Stimulated activated CD8-positive, alpha-beta memory T cell treated with anti-CD3 and anti-CD28 coated beads, Interleukin-15, amount 100 ng/mL, for 1 hour (primary cell): Measurements from ENCODE around the gene MAML2.

ENCODE experiments used
- DNase-seq: peaks from one replicate; pipeline ENCODE4 v3.0.0-alpha.2; 2020; ENCODE audit warnings: low read depth

MAML2 gene

DNA sequence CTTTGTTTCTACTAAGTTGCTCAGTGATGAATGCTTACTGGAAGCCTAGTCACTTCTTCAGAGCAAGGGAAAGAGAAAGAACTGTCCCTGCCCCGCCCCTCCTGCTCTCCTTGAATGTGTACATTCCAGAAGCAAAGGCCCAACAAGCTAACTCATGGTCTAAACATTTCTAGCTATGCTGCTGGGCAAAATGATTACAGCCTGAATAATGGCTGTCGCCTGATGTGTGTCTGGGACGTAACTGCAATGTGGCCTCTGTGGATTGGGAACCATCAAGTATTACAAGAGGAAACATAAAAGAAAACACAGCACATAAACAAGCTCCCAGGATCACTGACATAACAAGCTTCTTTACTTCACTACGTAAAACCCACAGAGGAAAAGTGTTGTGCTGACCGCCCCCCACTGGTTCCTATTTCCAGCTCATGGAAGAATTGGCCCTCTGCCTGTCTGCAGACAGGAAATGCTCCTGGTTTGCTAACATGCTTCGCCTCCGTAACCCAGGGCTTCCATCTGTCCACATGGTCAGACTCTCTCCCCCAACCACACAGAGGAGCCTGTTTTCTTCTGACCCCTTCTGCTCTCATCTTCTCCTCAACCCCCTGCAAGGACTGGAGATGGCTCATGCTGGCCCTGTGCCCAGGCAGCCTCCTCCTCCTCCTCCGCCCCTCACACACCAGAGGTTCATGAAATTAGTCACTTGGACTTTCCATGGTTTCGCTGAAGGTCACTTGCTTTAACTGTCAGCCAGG lies 187.2 kb downstream of the MAML2 start:
- DNase-seq: no peak

DNA sequence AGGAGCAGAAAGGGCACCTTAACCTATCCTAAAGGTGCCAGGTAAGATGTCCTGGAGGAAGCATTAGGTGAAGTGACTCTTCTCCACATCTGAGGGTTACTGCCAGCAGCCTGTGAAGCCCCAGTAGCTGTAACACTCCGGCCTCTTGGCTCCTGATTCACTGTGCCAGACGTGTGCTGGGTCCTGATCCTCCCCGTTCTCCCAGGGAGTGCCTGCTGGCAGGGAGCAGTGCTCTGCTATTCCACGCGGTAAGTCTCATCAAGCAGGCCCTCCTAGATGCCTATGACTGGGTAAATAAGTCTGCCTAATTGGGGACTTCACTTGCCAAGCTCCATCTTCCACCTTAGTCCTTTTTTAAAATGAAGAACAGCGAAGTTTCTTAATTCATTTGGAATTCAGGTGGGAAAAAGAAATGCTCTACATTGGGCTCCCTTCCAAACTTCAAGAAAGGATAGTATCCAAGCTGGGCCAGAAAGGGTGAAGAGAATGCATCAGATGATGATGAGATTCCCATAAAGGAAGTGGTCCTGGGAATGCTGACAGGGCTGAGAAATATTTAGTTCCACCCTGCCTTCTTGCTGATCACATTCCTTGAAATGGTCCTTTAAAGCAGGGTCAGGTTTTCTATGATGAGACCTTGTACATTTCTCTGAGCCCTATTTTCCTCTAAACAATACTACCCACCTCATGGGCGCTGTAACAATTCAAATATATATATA lies 188.0 kb downstream of the MAML2 start:
- no peak for DNase-seq

DNA sequence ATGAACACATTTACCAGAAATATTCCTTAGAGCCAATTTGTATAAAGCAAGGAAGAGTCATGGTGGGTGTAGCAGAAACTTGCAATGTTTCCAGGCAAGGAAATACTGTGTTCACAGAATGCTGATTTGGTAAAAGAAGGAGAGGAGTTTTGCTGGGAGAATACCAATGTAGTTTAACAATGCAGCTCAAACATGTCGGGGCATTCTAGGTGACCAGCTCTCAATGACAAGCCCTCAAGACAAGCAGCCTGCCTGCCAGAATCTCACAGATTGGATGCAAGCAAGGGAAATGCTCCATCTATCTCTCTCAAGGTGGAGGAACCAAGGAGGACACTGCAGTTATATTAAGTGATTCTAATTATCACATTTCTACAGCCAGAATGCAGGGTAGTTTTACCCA lies 190.4 kb downstream of the MAML2 start:
- no peak for DNase-seq

GRCh38 chr11:96151501-96151900 lies 191.5 kb downstream of the MAML2 start:
- DNase-seq: no peak

DNA sequence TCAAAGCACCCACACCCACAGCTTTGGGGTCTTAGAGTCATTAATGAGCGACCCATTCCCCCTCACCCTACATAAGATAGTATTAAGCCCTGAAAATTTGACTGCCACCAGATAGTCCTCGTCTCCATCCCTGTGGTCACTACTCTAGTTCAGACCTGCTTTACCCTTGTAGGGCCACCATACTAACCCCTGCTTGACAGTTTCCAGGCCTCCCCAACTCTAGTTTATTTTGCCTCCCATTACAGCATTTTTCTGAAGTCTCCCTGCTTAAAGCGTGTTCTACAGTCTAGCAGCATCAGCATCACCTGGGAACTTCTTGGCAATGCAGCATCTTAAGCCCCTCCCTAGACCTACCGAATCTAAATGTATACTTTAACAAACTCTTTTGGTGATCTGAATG lies 192.4 kb downstream of the MAML2 start:
- no peak for DNase-seq

DNA sequence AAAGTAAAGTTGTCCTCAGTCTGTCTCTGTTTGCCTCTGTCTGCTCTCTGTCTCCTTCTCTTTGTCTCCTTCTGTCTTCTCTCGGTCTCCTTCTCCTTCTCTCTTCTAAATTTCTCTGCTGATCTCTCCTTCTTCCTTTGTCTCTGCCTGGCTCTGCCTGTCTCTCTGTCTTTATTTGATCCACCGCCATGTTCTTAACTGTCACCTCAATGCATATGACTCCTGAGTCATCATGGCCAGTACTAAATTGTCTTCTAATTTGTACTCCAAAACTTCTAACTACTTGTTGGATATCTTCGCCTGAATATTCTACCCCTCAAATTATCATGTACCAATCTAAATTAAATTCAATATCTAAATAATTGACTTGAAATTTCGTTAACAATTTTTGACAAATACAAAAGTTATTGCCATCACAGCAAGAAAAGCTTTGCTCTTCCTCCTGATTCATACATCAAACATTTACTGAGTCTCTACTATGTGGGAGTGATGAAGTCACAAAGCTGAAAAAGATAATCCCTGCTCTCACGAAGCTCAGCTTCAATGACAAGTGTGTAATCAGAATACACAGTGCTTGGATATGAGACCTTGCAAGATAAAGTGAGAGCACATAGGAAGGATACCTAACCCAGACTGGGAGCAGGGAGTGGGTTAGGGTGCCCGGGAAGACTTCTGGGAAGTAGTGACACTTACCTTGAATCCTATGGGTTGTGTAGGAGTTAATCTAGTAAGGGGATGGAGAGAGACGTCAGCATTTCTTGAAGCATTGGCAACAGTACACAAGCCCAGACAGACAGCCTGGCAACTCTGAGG lies 193.0 kb downstream of the MAML2 start:
- no peak for DNase-seq

DNA sequence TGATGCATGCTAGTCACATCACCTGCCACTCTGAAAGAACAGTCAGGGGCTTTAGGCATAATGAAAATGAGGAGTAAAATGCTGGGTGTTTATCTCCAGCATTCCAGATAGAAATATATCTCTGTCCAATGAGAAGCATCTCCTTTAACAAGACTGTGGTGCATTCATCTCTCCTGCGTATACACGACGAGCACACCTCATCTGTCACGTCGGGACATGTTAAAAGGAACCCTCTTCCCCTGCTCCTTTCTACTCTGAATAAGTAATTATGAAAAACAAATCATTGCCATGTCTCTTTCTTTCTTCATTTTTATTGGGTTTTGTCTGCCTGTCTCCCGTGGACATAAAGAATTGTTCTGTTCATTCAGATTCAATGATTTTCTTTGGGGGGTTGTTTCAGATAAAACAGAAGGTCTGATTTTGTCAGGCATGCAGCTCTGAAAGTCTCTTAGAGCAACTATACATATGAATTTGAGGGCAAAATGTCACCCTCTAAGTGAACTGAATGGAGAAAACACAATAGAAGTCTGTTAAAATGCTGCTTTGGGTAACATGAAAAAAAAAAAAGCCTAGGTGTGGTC lies 195.0 kb downstream of the MAML2 start:
- no peak for DNase-seq

DNA sequence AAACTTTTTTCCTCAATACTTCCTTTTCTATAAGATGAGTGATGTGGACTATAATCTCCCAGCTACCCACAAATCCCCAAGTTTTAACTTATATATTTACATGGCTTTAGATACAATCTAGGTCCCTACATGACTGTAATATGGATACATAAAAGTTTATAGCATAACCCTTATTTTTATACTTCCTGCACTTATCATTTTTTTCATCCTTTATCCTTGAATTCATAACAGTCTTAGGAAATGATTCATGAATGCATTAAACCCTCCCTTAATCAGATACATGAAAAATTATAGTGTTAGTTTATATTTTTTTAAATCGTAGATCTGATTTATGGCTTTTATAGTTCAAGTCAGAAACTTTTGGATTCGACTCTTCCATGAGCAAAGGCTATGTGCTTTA lies 195.8 kb downstream of the MAML2 start:
- no peak for DNase-seq

GRCh38 chr11:96146765-96147164 lies 196.2 kb downstream of the MAML2 start:
- DNase-seq: no peak

DNA sequence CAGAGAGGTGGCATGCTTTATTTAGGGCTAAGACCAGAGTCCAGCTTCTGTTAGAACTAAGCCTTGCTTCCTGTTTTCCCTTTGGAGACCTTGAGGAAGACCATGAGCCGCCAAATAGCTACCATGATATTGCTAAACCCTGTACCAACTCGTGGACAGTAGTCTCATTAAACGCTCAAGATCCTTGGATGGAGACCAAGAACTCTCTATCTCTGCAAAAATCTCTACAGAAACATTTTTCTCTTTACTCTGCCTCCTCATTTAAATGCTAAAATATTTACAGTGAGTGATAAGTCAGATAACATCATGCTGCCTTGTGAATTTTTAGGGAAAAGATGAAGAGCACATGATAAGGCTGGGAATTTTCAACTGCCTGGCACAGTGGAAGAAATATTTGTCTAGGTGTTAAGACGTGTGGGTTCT lies 197.8 kb downstream of the MAML2 start:
- no peak for DNase-seq

GRCh38 chr11:96144553-96144952 lies 198.4 kb downstream of the MAML2 start:
- DNase-seq: no peak

DNA sequence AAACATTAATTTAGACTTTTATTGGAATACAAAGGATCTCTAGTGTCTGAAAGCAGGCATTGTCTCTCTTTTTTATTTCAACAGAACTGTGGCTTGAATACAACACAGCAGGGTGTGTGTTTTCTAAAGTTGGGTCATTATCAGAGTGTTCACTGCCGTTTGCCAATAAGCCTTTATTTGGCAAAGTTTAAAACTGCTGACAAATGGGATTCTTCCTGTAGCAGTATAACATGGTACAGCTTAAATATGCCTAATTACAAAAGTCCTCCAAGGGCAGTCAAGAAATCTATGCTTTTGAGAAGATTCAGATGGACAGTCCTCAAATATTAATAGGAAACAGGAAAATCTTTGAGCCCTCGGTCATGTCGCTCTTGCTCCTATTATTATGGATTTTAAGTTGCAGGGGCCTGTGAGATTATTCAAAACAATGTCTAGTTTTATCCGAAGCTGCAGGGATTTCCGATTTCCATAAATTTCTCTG lies 199.9 kb downstream of the MAML2 start:
- no peak for DNase-seq

GRCh38 chr11:96141626-96142025 lies 201.4 kb downstream of the MAML2 start:
- no peak for DNase-seq

DNA sequence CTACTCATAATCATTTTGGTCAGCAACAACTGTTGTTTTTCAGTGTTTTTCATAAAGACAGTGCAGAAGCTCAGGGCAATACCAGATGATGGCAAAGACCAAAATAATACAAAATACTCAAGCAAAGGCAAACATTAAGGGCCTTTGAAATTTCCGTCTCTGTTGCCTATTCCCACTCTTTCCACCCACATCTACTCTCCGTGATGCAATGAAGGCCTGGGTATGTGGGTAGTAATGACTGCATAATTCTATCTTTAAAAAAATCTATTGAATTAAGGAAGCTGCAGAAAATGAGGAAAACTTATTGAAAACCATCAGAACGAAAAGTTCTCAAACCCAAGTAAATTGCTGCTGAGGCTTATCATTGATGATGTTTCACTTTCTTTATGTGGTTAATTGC lies 203.3 kb downstream of the MAML2 start:
- DNase-seq: no peak

GRCh38 chr11:96137373-96137772 lies 205.6 kb downstream of the MAML2 start:
- no peak for DNase-seq

DNA sequence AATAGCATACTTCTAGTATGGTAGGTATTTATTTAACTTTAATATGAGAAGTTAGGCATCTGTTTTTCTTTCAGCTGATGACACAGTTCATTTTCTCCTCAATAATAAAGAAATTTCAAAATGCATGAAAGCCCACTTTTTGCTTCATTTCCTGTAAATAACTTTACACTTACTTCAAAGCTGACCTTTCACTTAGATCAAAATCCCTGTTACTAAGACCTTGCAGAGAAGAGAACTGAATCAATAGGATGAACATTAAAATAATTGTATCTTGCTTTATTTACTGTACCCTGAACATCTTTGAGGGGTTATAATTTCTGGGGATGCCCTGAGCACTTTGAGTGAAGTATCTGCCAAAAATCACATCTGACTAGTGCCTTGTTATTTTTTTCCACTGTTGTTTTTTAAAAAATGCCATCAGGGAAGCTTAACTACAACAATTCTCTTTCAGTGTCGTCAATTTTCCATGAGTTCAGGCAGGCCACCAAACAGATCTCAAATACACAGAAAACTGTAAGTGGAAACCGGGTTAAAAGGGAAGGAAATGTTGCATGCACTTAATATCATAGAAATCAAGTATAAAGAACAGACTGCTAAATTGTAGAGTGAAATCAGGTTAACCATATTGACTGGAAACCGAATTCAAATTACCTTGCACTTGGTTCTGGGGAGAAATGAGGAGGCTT lies 206.2 kb downstream of the MAML2 start:
- no peak for DNase-seq

- DNase-seq: no peak
Measured at GRCh38 chr11:96134602-96135001, 208.4 kb downstream of the MAML2 start.

GRCh38 chr11:96132437-96132836 lies 210.6 kb downstream of the MAML2 start:
- DNase-seq: no peak

DNA sequence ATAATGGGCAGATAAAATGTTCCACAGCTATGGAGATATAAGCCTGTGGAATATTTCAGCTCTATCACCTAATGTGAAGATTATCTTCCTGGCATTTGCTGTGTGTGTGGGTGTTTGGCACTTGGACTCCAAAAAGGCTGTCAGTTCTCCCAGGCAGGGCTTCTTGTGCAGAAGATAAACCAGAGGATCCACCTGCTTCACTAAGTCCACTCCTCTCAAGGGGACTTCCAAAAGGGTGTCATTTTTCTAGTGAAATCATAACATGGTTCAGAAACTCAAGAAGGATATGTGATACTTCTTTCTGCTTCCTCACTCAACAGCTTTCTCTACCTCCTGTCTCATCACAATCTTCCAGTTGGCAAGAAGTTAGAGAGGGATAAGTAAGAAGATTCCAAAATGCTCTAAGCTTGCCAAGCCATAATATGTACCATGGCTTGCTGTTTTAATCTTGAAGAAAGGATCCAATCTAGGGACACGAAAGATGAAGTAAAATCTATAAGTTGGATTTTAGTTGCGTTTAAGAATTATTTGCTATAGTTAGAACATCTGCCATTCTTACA lies 212.9 kb downstream of the MAML2 start:
- no peak for DNase-seq

- no peak for DNase-seq
Measured at GRCh38 chr11:96127596-96127959, 215.4 kb downstream of the MAML2 start.

DNA sequence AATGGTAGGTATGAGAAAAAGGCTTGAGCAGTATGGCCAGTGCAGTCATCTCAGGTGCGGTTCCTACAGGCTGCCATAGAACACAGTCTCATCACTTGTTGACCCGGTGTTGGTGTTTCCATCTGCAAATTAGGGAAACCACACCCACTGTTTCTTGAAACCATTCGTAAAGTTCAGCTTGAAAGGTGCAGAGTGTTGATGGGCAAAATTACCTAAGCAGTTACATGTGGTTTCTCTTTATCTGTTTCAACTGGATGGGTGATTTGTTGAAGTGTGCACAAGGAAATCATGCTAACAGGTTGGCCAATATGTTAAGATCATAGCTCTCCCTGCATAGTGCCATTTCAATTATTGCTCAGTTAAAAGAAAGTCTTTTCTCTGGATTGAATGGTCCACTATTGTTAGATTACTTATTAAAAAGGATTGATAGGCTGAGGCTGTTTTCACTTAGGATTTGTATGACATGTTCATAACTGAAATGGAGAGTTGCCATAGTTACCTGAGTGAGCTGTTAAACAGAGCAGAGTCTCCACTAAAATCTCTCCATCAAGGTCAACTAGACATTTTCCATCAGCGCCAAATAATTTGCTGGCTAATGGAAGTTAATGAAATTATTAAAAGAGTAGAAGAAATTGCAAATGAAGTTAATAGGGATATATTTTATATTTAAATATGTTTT lies 215.9 kb downstream of the MAML2 start:
- no peak for DNase-seq
